ENCODE data around the gene HLCS. TPM values are rescaled to one million over a fixed set of nuclear protein-coding genes. Genes with fewer than 3 reads are reported as not detected.

HLCS gene
- total RNA-seq, 3 donors from 2014 or later (not counting 1 experiment from before 2014, with no cell fraction given), result 28.4 to 36.0 (median 33.0) TPM

DNA sequence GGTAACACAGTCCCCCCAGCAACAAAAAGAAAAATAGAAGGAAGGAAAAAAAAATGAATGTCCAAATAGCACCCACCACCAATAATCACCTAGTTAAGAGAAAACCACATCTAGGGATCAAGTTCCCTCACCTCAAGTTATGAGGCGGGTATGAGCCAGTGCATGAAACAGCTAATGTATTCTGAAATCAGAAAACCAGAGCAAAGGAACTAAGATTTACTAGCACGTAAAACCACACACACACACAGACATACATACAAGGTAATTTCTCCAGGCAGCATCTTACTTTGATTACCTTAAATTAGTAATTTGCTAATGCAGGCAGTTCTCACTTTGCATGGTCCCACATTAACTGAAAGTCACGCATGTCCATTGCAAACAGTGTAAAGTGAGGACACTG is 109.8 kb downstream of the HLCS start:
- Histone ChIP-seq H3K4me1 (ENCODE audit: control insufficient read depth, insufficient read depth, low read length) (peaks cover 8% of the 10 kb centered on the region), H3K9me3 (ENCODE audit: control insufficient read depth, insufficient read depth, low read length) (no peaks in the 10 kb centered on the region), H3K36me3 (ENCODE audit: control insufficient read depth, insufficient read depth, low read length) (no peaks in the 10 kb centered on the region), H3K27ac (ENCODE audit: low read length) (no peak overlapping the region), H3K27me3 (ENCODE audit: control insufficient read depth, insufficient read depth, low read length) (no peaks in the 10 kb centered on the region), H3K4me3 (ENCODE audit: low read length) (no peak overlapping the region)
- H3K27ac Mint-ChIP-seq, result no peak overlapping the region
- H3K27me3 Mint-ChIP-seq (ENCODE audit: low read depth in 2 of 2), result no peaks in the 10 kb centered on the region
- H3K4me3 Mint-ChIP-seq, result no peak overlapping the region
- DNase-seq (no peak), ATAC-seq (no peak)
- TF ChIP-seq, protein P1, sequence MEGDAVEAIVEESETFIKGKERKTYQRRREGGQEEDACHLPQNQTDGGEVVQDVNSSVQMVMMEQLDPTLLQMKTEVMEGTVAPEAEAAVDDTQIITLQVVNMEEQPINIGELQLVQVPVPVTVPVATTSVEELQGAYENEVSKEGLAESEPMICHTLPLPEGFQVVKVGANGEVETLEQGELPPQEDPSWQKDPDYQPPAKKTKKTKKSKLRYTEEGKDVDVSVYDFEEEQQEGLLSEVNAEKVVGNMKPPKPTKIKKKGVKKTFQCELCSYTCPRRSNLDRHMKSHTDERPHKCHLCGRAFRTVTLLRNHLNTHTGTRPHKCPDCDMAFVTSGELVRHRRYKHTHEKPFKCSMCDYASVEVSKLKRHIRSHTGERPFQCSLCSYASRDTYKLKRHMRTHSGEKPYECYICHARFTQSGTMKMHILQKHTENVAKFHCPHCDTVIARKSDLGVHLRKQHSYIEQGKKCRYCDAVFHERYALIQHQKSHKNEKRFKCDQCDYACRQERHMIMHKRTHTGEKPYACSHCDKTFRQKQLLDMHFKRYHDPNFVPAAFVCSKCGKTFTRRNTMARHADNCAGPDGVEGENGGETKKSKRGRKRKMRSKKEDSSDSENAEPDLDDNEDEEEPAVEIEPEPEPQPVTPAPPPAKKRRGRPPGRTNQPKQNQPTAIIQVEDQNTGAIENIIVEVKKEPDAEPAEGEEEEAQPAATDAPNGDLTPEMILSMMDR (IDR thresholded peaks at IDR 0.05), result no peak
- H3K36me3 Mint-ChIP-seq, result no peaks in the 10 kb centered on the region
- intact Hi-C loops (cut with micrococcal nuclease), result no loop called here
- WGBS (ENCODE audit: insufficient coverage), result 89% methylated on average over 3 of the region's 3 CpGs
- H3K9me3 Mint-ChIP-seq, result no peaks in the 10 kb centered on the region
- peaks cover 31 to 33% of the 10 kb centered on the region in 2 donors for H3K4me1 Mint-ChIP-seq

DNA sequence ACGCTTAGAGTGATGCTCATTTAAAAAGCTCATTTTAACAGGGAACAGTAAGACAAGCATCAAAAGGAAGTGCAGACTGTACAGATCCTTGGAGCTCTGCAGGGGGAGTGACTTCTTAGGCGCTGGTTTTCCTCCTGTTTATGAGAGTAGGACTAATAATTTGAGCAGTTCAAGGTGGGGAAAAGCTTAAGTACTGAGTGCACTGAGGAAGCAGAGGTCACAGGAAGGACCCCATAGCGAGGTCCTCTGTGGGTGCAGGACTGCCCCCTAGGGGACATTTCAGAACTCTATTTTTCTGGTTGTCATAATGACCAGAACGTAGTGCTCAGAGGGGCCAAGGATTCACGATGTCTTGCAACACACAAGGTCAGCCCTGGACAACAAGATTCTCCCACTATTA is 112.1 kb downstream of the HLCS start:
- H3K27ac Mint-ChIP-seq, result no peak overlapping the region
- ATAC-seq (peak; percentile 40 to 62 (median 55)), DNase-seq (peak in 1 of 2 donors; percentile 47)
- Histone ChIP-seq H3K4me1 (ENCODE audit: control insufficient read depth, insufficient read depth, low read length) (no peaks in the 10 kb centered on the region), H3K4me3 (ENCODE audit: low read length) (no peak overlapping the region), H3K36me3 (ENCODE audit: control insufficient read depth, insufficient read depth, low read length) (no peaks in the 10 kb centered on the region), H3K27me3 (ENCODE audit: control insufficient read depth, insufficient read depth, low read length) (no peaks in the 10 kb centered on the region), H3K9me3 (ENCODE audit: control insufficient read depth, insufficient read depth, low read length) (no peaks in the 10 kb centered on the region), H3K27ac (ENCODE audit: low read length) (no peak overlapping the region)
- H3K4me3 Mint-ChIP-seq, result no peak overlapping the region
- H3K36me3 Mint-ChIP-seq, result no peaks in the 10 kb centered on the region
- intact Hi-C loops (cut with micrococcal nuclease), result no loop called here
- H3K27me3 Mint-ChIP-seq (ENCODE audit: low read depth in 2 of 2), result no peaks in the 10 kb centered on the region
- H3K9me3 Mint-ChIP-seq, result no peaks in the 10 kb centered on the region
- peaks cover 19% of the 10 kb centered on the region in 2 donors for H3K4me1 Mint-ChIP-seq
- TF ChIP-seq, protein P1 (IDR thresholded peaks at IDR 0.05), result peak; percentile 35
- 59% methylated on average over 5 of the region's 5 CpGs for WGBS (ENCODE audit: insufficient coverage)

- Histone ChIP-seq H3K27me3 (ENCODE audit: control insufficient read depth, insufficient read depth, low read length) (no peaks in the 10 kb centered on the region), H3K27ac (ENCODE audit: low read length) (no peak overlapping the region), H3K4me3 (ENCODE audit: low read length) (no peak overlapping the region), H3K9me3 (ENCODE audit: control insufficient read depth, insufficient read depth, low read length) (no peaks in the 10 kb centered on the region), H3K36me3 (ENCODE audit: control insufficient read depth, insufficient read depth, low read length) (no peaks in the 10 kb centered on the region), H3K4me1 (ENCODE audit: control insufficient read depth, insufficient read depth, low read length) (no peaks in the 10 kb centered on the region)
- no peak overlapping the region for H3K27ac Mint-ChIP-seq
- peaks cover 18% of the 10 kb centered on the region in 2 donors for H3K4me1 Mint-ChIP-seq
- no peak for ATAC-seq
- TF ChIP-seq, protein P1 (IDR thresholded peaks at IDR 0.05), result no peak
- no peak for DNase-seq
- WGBS (ENCODE audit: insufficient coverage), result 91% methylated on average over 4 of the region's 4 CpGs
- no peaks in the 10 kb centered on the region for H3K36me3 Mint-ChIP-seq
- H3K9me3 Mint-ChIP-seq, result no peaks in the 10 kb centered on the region
- no peaks in the 10 kb centered on the region for H3K27me3 Mint-ChIP-seq (ENCODE audit: low read depth in 2 of 2)
- H3K4me3 Mint-ChIP-seq, result no peak overlapping the region
- intact Hi-C loops (cut with micrococcal nuclease), result no loop called here
Measured at GRCh38 chr21:36852864-36853263, 113.6 kb downstream of the HLCS start.

- no peaks in the 10 kb centered on the region for H3K4me1 ChIP-seq (ENCODE audit: control insufficient read depth, insufficient read depth, low read length)
- no peaks in the 10 kb centered on the region for H3K36me3 ChIP-seq (ENCODE audit: control insufficient read depth, insufficient read depth, low read length)
- TF ChIP-seq, protein P1 (IDR thresholded peaks at IDR 0.05), result no peak
- ATAC-seq (no peak), DNase-seq (no peak)
- Mint-ChIP-seq H3K27ac (no peak overlapping the region), H3K4me1 (peaks cover 16% of the 10 kb centered on the region in 2 donors), H3K9me3 (no peaks in the 10 kb centered on the region), H3K36me3 (no peaks in the 10 kb centered on the region), H3K4me3 (no peak overlapping the region), H3K27me3 (ENCODE audit: low read depth in 2 of 2) (no peaks in the 10 kb centered on the region)
- H3K27ac ChIP-seq (ENCODE audit: low read length), result no peak overlapping the region
- no peaks in the 10 kb centered on the region for H3K27me3 ChIP-seq (ENCODE audit: control insufficient read depth, insufficient read depth, low read length)
- intact Hi-C loops (cut with micrococcal nuclease), result no loop called here
- H3K9me3 ChIP-seq (ENCODE audit: control insufficient read depth, insufficient read depth, low read length), result no peaks in the 10 kb centered on the region
- no peak overlapping the region for H3K4me3 ChIP-seq (ENCODE audit: low read length)
- WGBS (ENCODE audit: insufficient coverage), result 81% methylated on average over 1 of the region's 1 CpG
Measured at GRCh38 chr21:36852293-36852692, 114.2 kb downstream of the HLCS start.
